ENCODE results near the gene TTN.
A peak's percentile ranks its signal among the peaks of the same experiment; 100 is the strongest.

The TTN gene

GRCh38 chr2:178777577-178777976 lies 29.6 kb downstream of the TTN start:
- Mint-ChIP-seq H3K36me3 (ENCODE audit: low read depth) (no peaks in the 10 kb centered on the region), H3K4me3 (no peak overlapping the region), H3K4me1 (no peaks in the 10 kb centered on the region), H3K9me3 (no peaks in the 10 kb centered on the region), H3K27ac (no peak overlapping the region), H3K27me3 (ENCODE audit: low read depth) (no peaks in the 10 kb centered on the region)
- TF ChIP-seq CTCF (IDR thresholded peaks at IDR 0.05; ENCODE audit: unreplicated experiment in 3 of 3) = no peak

- no peak for TF ChIP-seq CTCF (IDR thresholded peaks at IDR 0.05; ENCODE audit: unreplicated experiment in 3 of 3)
- H3K27ac Mint-ChIP-seq = no peak overlapping the region
- no peaks in the 10 kb centered on the region for H3K36me3 Mint-ChIP-seq (ENCODE audit: low read depth)
- H3K4me1 Mint-ChIP-seq = no peaks in the 10 kb centered on the region
- H3K27me3 Mint-ChIP-seq (ENCODE audit: low read depth) = no peaks in the 10 kb centered on the region
- H3K9me3 Mint-ChIP-seq = no peaks in the 10 kb centered on the region
- no peak overlapping the region for H3K4me3 Mint-ChIP-seq
Observed at GRCh38 chr2:178776751-178777150, 30.5 kb downstream of the TTN start.

- Mint-ChIP-seq H3K4me3 (no peak overlapping the region), H3K36me3 (ENCODE audit: low read depth) (no peaks in the 10 kb centered on the region), H3K27ac (no peak overlapping the region), H3K4me1 (no peaks in the 10 kb centered on the region), H3K9me3 (no peaks in the 10 kb centered on the region), H3K27me3 (ENCODE audit: low read depth) (no peaks in the 10 kb centered on the region)
- TF ChIP-seq CTCF (IDR thresholded peaks at IDR 0.05; ENCODE audit: unreplicated experiment in 3 of 3) = no peak
Observed at GRCh38 chr2:178775975-178776374, 31.2 kb downstream of the TTN start.

- Mint-ChIP-seq H3K4me3 (no peak overlapping the region), H3K27ac (no peak overlapping the region), H3K36me3 (ENCODE audit: low read depth) (no peaks in the 10 kb centered on the region), H3K27me3 (ENCODE audit: low read depth) (no peaks in the 10 kb centered on the region), H3K4me1 (no peaks in the 10 kb centered on the region), H3K9me3 (no peaks in the 10 kb centered on the region)
- TF ChIP-seq CTCF (IDR thresholded peaks at IDR 0.05; ENCODE audit: unreplicated experiment in 3 of 3) = no peak
Observed at GRCh38 chr2:178770518-178770917, 36.7 kb downstream of the TTN start.

GRCh38 chr2:178767094-178768060 lies 39.8 kb downstream of the TTN start:
- Mint-ChIP-seq H3K4me1 (no peaks in the 10 kb centered on the region), H3K27me3 (ENCODE audit: low read depth) (no peaks in the 10 kb centered on the region), H3K4me3 (no peak overlapping the region), H3K9me3 (no peaks in the 10 kb centered on the region), H3K36me3 (ENCODE audit: low read depth) (no peaks in the 10 kb centered on the region), H3K27ac (peak overlapping the region in 1 of 3 experiments; percentile 38)
- no peak for TF ChIP-seq CTCF (IDR thresholded peaks at IDR 0.05; ENCODE audit: unreplicated experiment in 3 of 3)

GRCh38 chr2:178764097-178764496 lies 43.1 kb downstream of the TTN start:
- H3K36me3 Mint-ChIP-seq (ENCODE audit: low read depth) = no peaks in the 10 kb centered on the region
- no peaks in the 10 kb centered on the region for H3K9me3 Mint-ChIP-seq
- no peak overlapping the region for H3K4me3 Mint-ChIP-seq
- H3K27ac Mint-ChIP-seq = no peak overlapping the region
- no peaks in the 10 kb centered on the region for H3K4me1 Mint-ChIP-seq
- no peaks in the 10 kb centered on the region for H3K27me3 Mint-ChIP-seq (ENCODE audit: low read depth)
- no peak for TF ChIP-seq CTCF (IDR thresholded peaks at IDR 0.05; ENCODE audit: unreplicated experiment in 3 of 3)
